SU-DHL-6 (cell line): ENCODE measurements around the gene INPP5A.

ENCODE experiments used
- H2AFZ ChIP-seq: fragments of 200-600 bp; sonication (generic); 2 replicates; pipeline ENCODE4 v1.6.1; 2014; ENCODE audit warnings: low read depth, mild to moderate bottlenecking, moderate library complexity, mixed read lengths, antibody characterized with exemption, low read length; ENCODE audit not compliant: severe bottlenecking
- H3F3A ChIP-seq: fragments of 200-600 bp; shearing (Covaris generic); 2 replicates; pipeline ENCODE4 v1.6.0; 2016; ENCODE audit warnings: antibody characterized with exemption, mild to moderate bottlenecking; ENCODE audit not compliant: insufficient read depth
- H3K27ac ChIP-seq: fragments of 200-600 bp; sonication (generic); 2 replicates; pipeline ENCODE4 v1.5.1; 2016; ENCODE audit warnings: low read depth, mild to moderate bottlenecking, low read length, moderate library complexity, mixed read lengths
- H3K27me3 ChIP-seq: fragments of 200-600 bp; sonication (generic), shearing (Covaris generic); 2 replicates; pipeline ENCODE4 v1.6.0; 2014; ENCODE audit warnings: mild to moderate bottlenecking, low read length
- H3K36me3 ChIP-seq: fragments of 200-600 bp; sonication (generic); 2 replicates; pipeline ENCODE4 v1.6.1; 2014; ENCODE audit warnings: mild to moderate bottlenecking, low read length, mixed read lengths
- H3K4me2 ChIP-seq: fragments of 300-600, 200-600 bp; shearing (Covaris generic), sonication (generic); 2 replicates; pipeline ENCODE4 v1.6.0; 2014; ENCODE audit warnings: low read length, low read depth, mild to moderate bottlenecking; ENCODE audit not compliant: poor library complexity, severe bottlenecking
- H3K4me3 ChIP-seq: fragments of 200-600 bp; sonication (generic); 2 replicates; pipeline ENCODE4 v1.5.1; 2014; ENCODE audit warnings: antibody characterized with exemption, low read length, mild to moderate bottlenecking, mixed read lengths; ENCODE audit not compliant: insufficient read depth, poor library complexity, severe bottlenecking
- H3K79me2 ChIP-seq: fragments of 200-600 bp; sonication (generic); 2 replicates; pipeline ENCODE4 v1.6.1; 2014; ENCODE audit warnings: mild to moderate bottlenecking, low read length, moderate library complexity; ENCODE audit not compliant: insufficient read depth
- H3K9ac ChIP-seq: fragments of 200-600 bp; sonication (generic); 2 replicates; pipeline ENCODE4 v1.7.0; 2014; ENCODE audit warnings: mild to moderate bottlenecking, low read length
- H3K9me2 ChIP-seq: fragments of 200-600 bp; sonication (generic); replicated peaks from 2 replicates; pipeline ENCODE4 v1.6.1; 2014; ENCODE audit warnings: low read length; ENCODE audit not compliant: insufficient read depth
- H3K9me3 ChIP-seq: fragments of 200-600 bp; sonication (generic); 2 replicates; pipeline ENCODE4 v1.6.1; 2014; ENCODE audit warnings: low read length, mixed read lengths; ENCODE audit not compliant: insufficient read depth
- H4K20me1 ChIP-seq: fragments of 200-600 bp; sonication (generic); 2 replicates; pipeline ENCODE4 v1.6.1; 2014; ENCODE audit warnings: low read depth, mild to moderate bottlenecking, antibody characterized with exemption, low read length, moderate library complexity, mixed read lengths
- CTCF ChIP-seq: fragments of 200-600 bp; sonication (generic); IDR thresholded peaks from one replicate; pipeline ENCODE4 v1.5.1; 2017; ENCODE audit warnings: antibody characterized with exemption, mild to moderate bottlenecking, low read length, moderate library complexity; ENCODE audit not compliant: insufficient read depth, poor library complexity, severe bottlenecking
- EZH2phosphoT487 ChIP-seq: fragments of 200-600 bp; sonication (generic), shearing (Covaris generic); conservative IDR thresholded peaks from 2 replicates; pipeline ENCODE4 v1.6.1; 2018; ENCODE audit warnings: mild to moderate bottlenecking, antibody characterized with exemption, low read length, moderate library complexity, mixed read lengths

INPP5A gene

GRCh38 chr10:132543916-132544743 is 6.5 kb downstream of the INPP5A start:
- no peak overlapping the region for H3K27ac ChIP-seq
- no peak overlapping the region for H3K4me2 ChIP-seq
- no peak overlapping the region for H3K4me3 ChIP-seq
- H3K79me2 ChIP-seq = no peaks in the 10 kb centered on the region
- H3K27me3 ChIP-seq = no peaks in the 10 kb centered on the region
- no peak overlapping the region for H3K9ac ChIP-seq
- no peaks in the 10 kb centered on the region for H3K9me3 ChIP-seq
- no peaks in the 10 kb centered on the region for H3K9me2 ChIP-seq
- no peak for TF ChIP-seq EZH2phosphoT487
- TF ChIP-seq CTCF = no peak
- H3F3A ChIP-seq = no peaks in the 10 kb centered on the region
- no peak overlapping the region for H2AFZ ChIP-seq
- H3K36me3 ChIP-seq = no peaks in the 10 kb centered on the region
- H4K20me1 ChIP-seq = no peaks in the 10 kb centered on the region

DNA sequence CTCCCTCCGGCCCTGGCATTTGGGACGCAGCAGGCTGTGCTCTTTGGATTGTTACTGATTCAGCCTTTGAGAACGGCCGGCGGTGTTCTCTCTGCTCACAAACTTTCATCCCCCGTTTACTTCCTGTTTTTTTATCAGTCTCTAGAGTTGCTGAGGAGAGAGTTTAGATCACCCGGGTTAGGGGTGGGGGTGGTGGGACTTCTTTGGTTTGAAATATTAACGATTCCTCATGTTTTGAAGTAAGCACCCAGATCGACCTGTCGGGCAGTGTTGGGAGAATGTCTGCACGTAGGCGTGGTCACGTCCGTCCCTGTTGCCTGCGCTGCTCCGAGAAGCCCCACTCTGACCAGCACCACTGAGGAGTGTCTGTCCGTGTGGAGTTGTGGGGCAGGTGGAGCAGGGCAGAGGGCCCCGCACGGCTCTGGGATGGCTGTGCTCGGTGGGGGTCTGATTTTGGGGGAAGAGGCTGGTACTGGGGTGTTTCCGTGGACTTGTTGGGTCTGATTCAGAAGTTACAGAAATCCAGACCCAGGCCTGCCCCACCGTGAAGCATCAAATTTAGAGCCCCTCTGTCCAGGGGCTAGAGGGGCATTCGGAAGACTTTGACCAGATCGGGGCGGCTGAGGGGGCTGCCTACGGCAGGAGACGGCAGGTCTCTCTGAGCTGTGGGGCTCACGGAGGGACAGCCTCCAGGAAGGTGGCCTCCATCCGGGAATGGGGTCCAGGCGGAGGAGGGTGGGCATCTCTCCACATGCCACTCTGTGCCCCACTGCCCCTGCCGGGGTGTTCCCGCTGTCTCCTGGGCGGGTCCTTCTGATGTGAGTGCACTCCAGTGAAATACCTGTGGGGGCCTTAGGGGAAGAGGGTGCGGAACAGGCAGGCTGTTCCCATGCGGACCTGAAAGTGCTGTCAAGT is 7.4 kb downstream of the INPP5A start:
- H4K20me1 ChIP-seq = no peaks in the 10 kb centered on the region
- no peaks in the 10 kb centered on the region for H3K79me2 ChIP-seq
- H3K4me2 ChIP-seq = no peak overlapping the region
- H3F3A ChIP-seq = no peaks in the 10 kb centered on the region
- H3K9ac ChIP-seq = no peak overlapping the region
- no peak overlapping the region for H2AFZ ChIP-seq
- H3K9me2 ChIP-seq = no peaks in the 10 kb centered on the region
- no peak for TF ChIP-seq CTCF
- no peak for TF ChIP-seq EZH2phosphoT487
- no peak overlapping the region for H3K27ac ChIP-seq
- no peak overlapping the region for H3K4me3 ChIP-seq
- no peaks in the 10 kb centered on the region for H3K36me3 ChIP-seq
- no peaks in the 10 kb centered on the region for H3K9me3 ChIP-seq
- no peaks in the 10 kb centered on the region for H3K27me3 ChIP-seq

DNA sequence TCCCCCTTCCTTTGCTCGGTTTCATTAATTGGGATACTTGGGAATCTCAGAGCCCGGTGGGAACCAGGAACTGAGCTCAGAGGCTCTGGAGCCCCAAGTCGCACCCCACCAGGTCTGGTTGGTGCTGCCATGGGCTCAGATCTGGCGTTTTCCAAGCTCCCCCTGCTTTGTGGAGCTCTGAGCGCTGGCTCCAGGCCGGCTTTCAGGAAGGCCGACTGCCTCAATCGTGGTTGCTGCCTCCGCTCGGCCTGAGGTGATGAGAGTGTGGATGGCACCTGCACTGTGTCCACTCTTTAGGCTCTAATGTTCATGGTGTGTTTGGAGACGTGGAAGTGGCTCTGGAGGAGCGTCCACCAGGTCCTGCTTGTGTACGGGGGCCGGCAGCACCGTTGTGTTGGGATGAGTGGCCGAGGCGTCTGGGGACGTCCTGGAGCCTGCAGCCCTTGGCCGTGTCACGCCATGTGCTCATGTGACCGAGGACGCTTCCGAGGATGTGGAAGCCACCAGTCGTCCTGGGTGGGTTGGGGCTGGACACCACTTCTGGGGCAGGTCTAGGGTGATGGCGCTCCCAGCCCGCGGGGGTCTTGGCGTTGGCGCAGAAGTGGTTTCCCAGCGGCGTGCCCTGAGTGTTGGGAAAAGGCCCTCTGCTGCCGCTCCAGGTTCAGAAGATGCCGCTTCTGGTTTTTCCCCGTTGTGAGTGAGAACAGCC is 8.2 kb downstream of the INPP5A start:
- Histone ChIP-seq H3K27me3 (no peaks in the 10 kb centered on the region), H3K27ac (no peak overlapping the region), H4K20me1 (no peaks in the 10 kb centered on the region), H3F3A (no peaks in the 10 kb centered on the region), H3K4me2 (no peak overlapping the region), H2AFZ (no peak overlapping the region), H3K79me2 (no peaks in the 10 kb centered on the region), H3K9ac (no peak overlapping the region), H3K4me3 (no peak overlapping the region), H3K9me2 (no peaks in the 10 kb centered on the region), H3K9me3 (no peaks in the 10 kb centered on the region), H3K36me3 (no peaks in the 10 kb centered on the region)
- TF ChIP-seq EZH2phosphoT487 = no peak
- no peak for TF ChIP-seq CTCF
